H1 (cell line): ENCODE data around the gene TRIM40. TPM values are rescaled to one million over a fixed set of nuclear protein-coding genes. Genes with fewer than 3 reads are reported as not detected.

ENCODE experiments used
- ATF3 ChIP-seq: IDR thresholded peaks from 2 replicates; pipeline ENCODE4 v1.6.1; 2011; ENCODE audit warnings: low read depth, mild to moderate bottlenecking, low read length; ENCODE audit not compliant: insufficient read depth
- CHD7 ChIP-seq: fragments of 300-600 bp; sonication (generic); IDR thresholded peaks from 2 replicates; pipeline ENCODE4 v1.7.1; 2012; ENCODE audit warnings: low read length, moderate library complexity, mild to moderate bottlenecking, inconsistent platforms; ENCODE audit not compliant: insufficient replicate concordance
- CTBP2 ChIP-seq: IDR thresholded peaks from 2 replicates; pipeline ENCODE4 v1.7.0; 2011; ENCODE audit warnings: borderline replicate concordance, mild to moderate bottlenecking, moderate library complexity, mixed read lengths, low read length; ENCODE audit not compliant: insufficient read depth, insufficient read length
- EZH2 ChIP-seq: fragments of 200-600 bp; sonication (generic); IDR thresholded peaks from 2 replicates; pipeline ENCODE4 v1.7.1; 2012; ENCODE audit warnings: low read depth, mild to moderate bottlenecking, moderate library complexity, low read length, inconsistent platforms; ENCODE audit not compliant: severe bottlenecking
- GABPA ChIP-seq: IDR thresholded peaks from 2 replicates; pipeline ENCODE4 v1.6.1; 2011; ENCODE audit warnings: mild to moderate bottlenecking, low read length, moderate library complexity, borderline replicate concordance; ENCODE audit not compliant: insufficient read depth
- KDM4A ChIP-seq: IDR thresholded peaks from one replicate; pipeline ENCODE4 v1.7.1; 2012; ENCODE audit warnings: low read depth, mild to moderate bottlenecking, moderate library complexity, low read length, inconsistent platforms; ENCODE audit not compliant: severe bottlenecking
- RBBP5 ChIP-seq: IDR thresholded peaks from 2 replicates; pipeline ENCODE4 v1.7.1; 2012; ENCODE audit warnings: low read depth, mild to moderate bottlenecking, inconsistent platforms, low read length, moderate library complexity, borderline replicate concordance
- TBP ChIP-seq: IDR thresholded peaks from 2 replicates; pipeline ENCODE4 v1.6.1; 2011; ENCODE audit warnings: low read depth, low read length, improper control_type of control experiment
- polyA plus RNA-seq, 7 experiments: library from polyadenylated mRNA; depleted of rRNA in 3 of 7; stranded (reverse) in 5 of 7; unstranded in 2 of 7; fragments of >200 nt in 5 of 7; fragments of 200-250 nt in 2 of 7; gene quantifications; 1 replicate in 5 of 7; 2 replicates in 1 of 7; 4 replicates in 1 of 7; pipeline versions ENCODE4 v1.2.1 to v1.2.3, GENCODE V29; 2011 to 2013; ENCODE audit warnings: missing spikeins in 2 of 7, mixed read lengths in 2 of 7
- total RNA-seq: library from RNA; stranded (reverse); fragmentation: NEBNext Ultra II Directional; extraction: Animal tissue kit (Norgen Biotek cat#: 25700); gene quantifications from 2 replicates; pipeline ENCODE4 v1.2.1, GENCODE V29; 2021

TRIM40 gene
- total and polyA plus RNA-seq, 2 of the 8 experiments (the other 6 are each of a cell fraction or from before 2014, with no cell fraction given) = not detected

GRCh38 chr6:30127238-30128093 lies 8.5 kb upstream of the TRIM40 start (continued):
- TF ChIP-seq CHD7 (no peak), GABPA (no peak), RBBP5 (0 out of 2 replicates have a peak, but pooled peaks have one; percentile 64), ATF3 (no peak), CTBP2 (peak; percentile 67), EZH2 (peak; percentile 57), TBP (0 out of 2 replicates have a peak, but pooled peaks have one; percentile 11), KDM4A (peak; percentile 68)
